ENCODE data around the gene USP22. TPM values are rescaled to one million over a fixed set of nuclear protein-coding genes. Genes with fewer than 3 reads are reported as not detected.

USP22 gene
- polyA plus RNA-seq, 3 donors: 20.4 to 69.9 (median 27.3) TPM

DNA sequence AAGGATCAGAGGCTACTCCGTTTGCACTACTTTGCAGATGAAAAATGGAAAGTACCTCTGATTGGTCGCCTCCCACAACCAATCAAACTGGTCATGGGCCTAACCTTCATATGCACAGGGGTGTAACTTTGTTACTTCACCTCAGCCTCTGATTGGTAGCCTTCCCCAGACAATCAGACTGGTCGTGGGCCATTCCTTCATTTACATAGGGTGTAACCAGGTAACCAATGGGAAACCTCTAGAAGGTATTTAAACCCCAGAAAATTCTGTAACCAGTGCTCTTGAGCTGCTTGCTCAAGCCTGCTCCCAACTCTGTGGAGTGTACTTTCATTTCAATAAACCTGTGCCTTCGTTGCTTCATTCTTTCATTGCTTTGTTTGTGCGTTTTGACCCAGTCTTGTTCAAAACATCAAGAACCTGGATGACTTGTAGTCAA lies 39.2 kb upstream of the USP22 start:
- no peaks in the 10 kb centered on the region for H3K79me2 ChIP-seq (ENCODE audit: insufficient read depth, low read length)
- 98% methylated on average over 5 of the region's 5 CpGs for WGBS (ENCODE audit: insufficient coverage)
- Mint-ChIP-seq H3K27ac (no peak overlapping the region), H3K4me3 (no peak overlapping the region), H3K36me3 (no peaks in the 10 kb centered on the region), H3K27me3 (ENCODE audit: low read depth in 3 of 3) (peaks cover 5 to 28% (median 25%) of the 10 kb centered on the region in 3 donors), H3K4me1 (no peaks in the 10 kb centered on the region), H3K9me3 (peaks cover 5 to 17% (median 12%) of the 10 kb centered on the region in 7 donors)
- no peak overlapping the region for H2AFZ ChIP-seq (ENCODE audit: insufficient read depth, low read depth, low read length, poor library complexity, severe bottlenecking)
- H3K9ac ChIP-seq (ENCODE audit: insufficient read depth, low read length, poor library complexity, severe bottlenecking): no peak overlapping the region
- no peak overlapping the region for H3K27ac ChIP-seq (ENCODE audit: low read depth in 1 of 2, low read length in 2 of 2)
- intact Hi-C loops (cut with micrococcal nuclease): no loop called here
- H3K27me3 ChIP-seq (ENCODE audit: control insufficient read depth in 2 of 2, insufficient read depth in 2 of 2, low read length in 2 of 2): no peaks in the 10 kb centered on the region
- no peak overlapping the region for H3K4me2 ChIP-seq (replicated peaks; ENCODE audit: extremely low read depth, low read length, poor library complexity, severe bottlenecking)
- H4K20me1 ChIP-seq (ENCODE audit: insufficient read depth, low read length): no peaks in the 10 kb centered on the region
- no peaks in the 10 kb centered on the region for H3K4me1 ChIP-seq (ENCODE audit: control insufficient read depth in 1 of 2, insufficient read depth in 2 of 2, low read length in 2 of 2)
- H3K9me3 ChIP-seq (replicated peaks in 1 of 2; ENCODE audit: control insufficient read depth in 1 of 2, insufficient read depth in 1 of 2, low read length in 2 of 2): peaks cover 0 to 5% of the 10 kb centered on the region in 2 donors
- TF ChIP-seq, protein P1, sequence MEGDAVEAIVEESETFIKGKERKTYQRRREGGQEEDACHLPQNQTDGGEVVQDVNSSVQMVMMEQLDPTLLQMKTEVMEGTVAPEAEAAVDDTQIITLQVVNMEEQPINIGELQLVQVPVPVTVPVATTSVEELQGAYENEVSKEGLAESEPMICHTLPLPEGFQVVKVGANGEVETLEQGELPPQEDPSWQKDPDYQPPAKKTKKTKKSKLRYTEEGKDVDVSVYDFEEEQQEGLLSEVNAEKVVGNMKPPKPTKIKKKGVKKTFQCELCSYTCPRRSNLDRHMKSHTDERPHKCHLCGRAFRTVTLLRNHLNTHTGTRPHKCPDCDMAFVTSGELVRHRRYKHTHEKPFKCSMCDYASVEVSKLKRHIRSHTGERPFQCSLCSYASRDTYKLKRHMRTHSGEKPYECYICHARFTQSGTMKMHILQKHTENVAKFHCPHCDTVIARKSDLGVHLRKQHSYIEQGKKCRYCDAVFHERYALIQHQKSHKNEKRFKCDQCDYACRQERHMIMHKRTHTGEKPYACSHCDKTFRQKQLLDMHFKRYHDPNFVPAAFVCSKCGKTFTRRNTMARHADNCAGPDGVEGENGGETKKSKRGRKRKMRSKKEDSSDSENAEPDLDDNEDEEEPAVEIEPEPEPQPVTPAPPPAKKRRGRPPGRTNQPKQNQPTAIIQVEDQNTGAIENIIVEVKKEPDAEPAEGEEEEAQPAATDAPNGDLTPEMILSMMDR (IDR thresholded peaks at IDR 0.05): no peak
- no peak overlapping the region for H3K4me3 ChIP-seq (replicated peaks in 1 of 3; ENCODE audit: low read depth in 2 of 3, low read length in 3 of 3)
- H3K36me3 ChIP-seq (replicated peaks in 1 of 2; ENCODE audit: control insufficient read depth in 1 of 2, insufficient read depth in 2 of 2, low read length in 2 of 2): no peaks in the 10 kb centered on the region
- DNase-seq: no peak

DNA sequence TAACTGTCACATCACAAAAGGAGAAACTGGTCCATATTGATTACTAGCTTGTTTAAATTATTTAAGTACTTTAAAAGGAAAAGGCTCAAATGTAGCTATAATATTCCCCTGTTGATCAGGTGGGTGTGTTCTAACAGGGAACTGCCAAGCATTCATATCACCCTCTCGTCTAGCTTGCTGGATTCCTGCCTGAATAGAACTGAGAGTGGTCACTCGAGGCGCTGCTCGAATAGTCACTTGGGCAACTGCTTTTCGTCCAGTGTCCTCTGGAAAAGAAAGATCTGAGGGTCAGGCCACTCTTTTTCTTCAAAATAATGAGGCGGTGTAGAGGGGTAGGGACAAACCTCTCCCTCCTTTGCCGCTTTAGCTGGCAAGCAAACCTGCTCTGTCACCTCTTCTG lies 36.4 kb upstream of the USP22 start:
- H3K4me1 Mint-ChIP-seq: no peaks in the 10 kb centered on the region
- H3K27me3 ChIP-seq (ENCODE audit: control insufficient read depth in 2 of 2, insufficient read depth in 2 of 2, low read length in 2 of 2): no peaks in the 10 kb centered on the region
- no peaks in the 10 kb centered on the region for H4K20me1 ChIP-seq (ENCODE audit: insufficient read depth, low read length)
- 88% methylated on average over 4 of the region's 7 CpGs for WGBS (ENCODE audit: insufficient coverage)
- H3K9me3 ChIP-seq (replicated peaks in 1 of 2; ENCODE audit: control insufficient read depth in 1 of 2, insufficient read depth in 1 of 2, low read length in 2 of 2): peaks cover 0 to 5% of the 10 kb centered on the region in 2 donors
- no peaks in the 10 kb centered on the region for H3K79me2 ChIP-seq (ENCODE audit: insufficient read depth, low read length)
- no peak overlapping the region for H3K4me3 ChIP-seq (replicated peaks in 1 of 3; ENCODE audit: low read depth in 2 of 3, low read length in 3 of 3)
- H3K27me3 Mint-ChIP-seq (ENCODE audit: low read depth in 3 of 3): peaks cover 5 to 16% (median 14%) of the 10 kb centered on the region in 3 donors
- intact Hi-C loops (cut with micrococcal nuclease): no loop called here
- no peaks in the 10 kb centered on the region for H3K36me3 ChIP-seq (replicated peaks in 1 of 2; ENCODE audit: control insufficient read depth in 1 of 2, insufficient read depth in 2 of 2, low read length in 2 of 2)
- H3K36me3 Mint-ChIP-seq: no peaks in the 10 kb centered on the region
- no peaks in the 10 kb centered on the region for H3K4me1 ChIP-seq (ENCODE audit: control insufficient read depth in 1 of 2, insufficient read depth in 2 of 2, low read length in 2 of 2)
- H2AFZ ChIP-seq (ENCODE audit: insufficient read depth, low read depth, low read length, poor library complexity, severe bottlenecking): no peak overlapping the region
- TF ChIP-seq, protein P1 (IDR thresholded peaks at IDR 0.05): no peak
- DNase-seq: no peak
- H3K9me3 Mint-ChIP-seq: peaks cover 2 to 8% (median 5%) of the 10 kb centered on the region in 7 donors
- H3K27ac ChIP-seq (ENCODE audit: low read depth in 1 of 2, low read length in 2 of 2): no peak overlapping the region
- no peak overlapping the region for H3K27ac Mint-ChIP-seq
- no peak overlapping the region for H3K9ac ChIP-seq (ENCODE audit: insufficient read depth, low read length, poor library complexity, severe bottlenecking)
- no peak overlapping the region for H3K4me2 ChIP-seq (replicated peaks; ENCODE audit: extremely low read depth, low read length, poor library complexity, severe bottlenecking)
- no peak overlapping the region for H3K4me3 Mint-ChIP-seq

Data from CD14-positive monocyte (primary cell).